Subcutaneous adipose tissue (tissue), 4 donors: Measurements from ENCODE around the gene DYRK1A. TPM values are rescaled to one million over a fixed set of nuclear protein-coding genes. Genes with fewer than 3 reads are reported as not detected.

Source experiments
- CTCF ChIP-seq: fragments of 450-650 bp; IDR thresholded peaks from one replicate; pipeline ENCODE4 v1.5.1; 2016; ENCODE audit warnings: low read depth, mild to moderate bottlenecking, control low read depth, antibody characterized with exemption, moderate library complexity
- total RNA-seq, 4 donors: library from RNA; depleted of rRNA; stranded (reverse); fragments of >200 nt; gene quantifications; one replicate each; pipeline ENCODE4 v1.1.0, GENCODE V29; 2016

The DYRK1A gene
- total RNA-seq, 4 donors from 2014 or later, result 52.4 to 77.2 (median 68.8) TPM

- no peak for TF ChIP-seq CTCF
Measured at GRCh38 chr21:37450445-37450941, 83.9 kb downstream of the DYRK1A start.

- TF ChIP-seq CTCF, result no peak
Measured at GRCh38 chr21:37451446-37451845, 84.9 kb downstream of the DYRK1A start.

DNA sequence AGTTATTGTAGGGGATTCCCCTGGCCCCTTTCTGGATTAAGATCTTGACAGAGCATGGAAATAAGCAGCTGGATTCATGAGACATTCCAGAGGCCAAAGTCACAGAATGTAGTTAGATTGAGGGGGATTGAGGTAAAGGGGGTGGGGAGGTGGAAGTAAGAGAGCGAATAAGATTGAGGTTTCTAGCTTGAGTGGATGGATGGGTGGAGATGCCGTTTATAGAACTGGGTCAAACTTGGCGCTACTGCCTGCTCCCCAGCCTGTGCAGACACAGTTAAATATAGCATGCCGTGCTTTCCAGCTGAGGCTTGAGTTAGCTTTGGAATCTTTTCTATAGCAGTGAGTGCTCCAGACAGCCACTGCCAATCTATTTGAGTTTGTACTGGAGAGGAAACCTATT, 85.7 kb downstream of the DYRK1A start:
- TF ChIP-seq CTCF, result no peak

- no peak for TF ChIP-seq CTCF
Measured at GRCh38 chr21:37453350-37453749, 86.8 kb downstream of the DYRK1A start.

- no peak for TF ChIP-seq CTCF
Measured at GRCh38 chr21:37454869-37455503, 88.4 kb downstream of the DYRK1A start.

DNA sequence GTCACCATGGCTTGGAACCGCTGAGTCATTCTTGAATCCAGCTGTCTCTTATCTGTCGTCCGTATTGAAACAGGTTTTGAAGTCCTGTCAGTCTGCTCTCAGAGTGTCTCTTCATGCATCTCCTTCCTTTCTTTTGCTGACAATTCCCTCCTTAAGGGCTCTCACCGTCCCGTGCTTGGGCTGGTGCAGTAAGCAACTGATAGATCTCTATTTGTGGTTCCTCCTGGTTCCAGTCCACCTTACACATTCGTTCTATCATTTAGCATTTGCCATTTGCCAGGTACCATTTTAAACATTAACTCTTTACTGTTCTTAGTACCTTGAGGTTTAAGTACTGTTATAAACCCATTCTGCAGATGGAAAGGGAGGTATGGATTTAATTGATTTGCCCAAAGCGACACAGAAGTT, 88.9 kb downstream of the DYRK1A start:
- no peak for TF ChIP-seq CTCF

- TF ChIP-seq CTCF, result no peak
Measured at GRCh38 chr21:37458669-37459276, 92.2 kb downstream of the DYRK1A start.
